Measurements from ENCODE around the gene VAV2. TPM values are rescaled to one million over a fixed set of nuclear protein-coding genes. Genes with fewer than 3 reads are reported as not detected.
A peak's percentile ranks its signal among the peaks of the same experiment; 100 is the strongest.

Gene VAV2
- total RNA-seq, 1 donor = 13.4 TPM

- TF ChIP-seq, protein P1, sequence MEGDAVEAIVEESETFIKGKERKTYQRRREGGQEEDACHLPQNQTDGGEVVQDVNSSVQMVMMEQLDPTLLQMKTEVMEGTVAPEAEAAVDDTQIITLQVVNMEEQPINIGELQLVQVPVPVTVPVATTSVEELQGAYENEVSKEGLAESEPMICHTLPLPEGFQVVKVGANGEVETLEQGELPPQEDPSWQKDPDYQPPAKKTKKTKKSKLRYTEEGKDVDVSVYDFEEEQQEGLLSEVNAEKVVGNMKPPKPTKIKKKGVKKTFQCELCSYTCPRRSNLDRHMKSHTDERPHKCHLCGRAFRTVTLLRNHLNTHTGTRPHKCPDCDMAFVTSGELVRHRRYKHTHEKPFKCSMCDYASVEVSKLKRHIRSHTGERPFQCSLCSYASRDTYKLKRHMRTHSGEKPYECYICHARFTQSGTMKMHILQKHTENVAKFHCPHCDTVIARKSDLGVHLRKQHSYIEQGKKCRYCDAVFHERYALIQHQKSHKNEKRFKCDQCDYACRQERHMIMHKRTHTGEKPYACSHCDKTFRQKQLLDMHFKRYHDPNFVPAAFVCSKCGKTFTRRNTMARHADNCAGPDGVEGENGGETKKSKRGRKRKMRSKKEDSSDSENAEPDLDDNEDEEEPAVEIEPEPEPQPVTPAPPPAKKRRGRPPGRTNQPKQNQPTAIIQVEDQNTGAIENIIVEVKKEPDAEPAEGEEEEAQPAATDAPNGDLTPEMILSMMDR (IDR thresholded peaks at IDR 0.05; ENCODE audit: insufficient read depth, low read depth, low read length) = no peak
- H3K4me3 ChIP-seq (ENCODE audit: low read depth, low read length) = no peak overlapping the region
Observed at GRCh38 chr9:133842174-133842573, 149.9 kb downstream of the VAV2 start.

GRCh38 chr9:133841167-133841812 is 150.8 kb downstream of the VAV2 start:
- H3K4me3 ChIP-seq (ENCODE audit: low read depth, low read length) = no peak overlapping the region
- TF ChIP-seq, protein P1 (IDR thresholded peaks at IDR 0.05; ENCODE audit: insufficient read depth, low read depth, low read length) = no peak
- no peak for DNase-seq (ENCODE audit: low read depth)

More at GRCh38 chr9:133842174-133842573, 149.9 kb downstream of the VAV2 start:
- no peak for DNase-seq (ENCODE audit: low read depth)

- DNase-seq (ENCODE audit: low read depth) = peak; percentile 81
- H3K4me3 ChIP-seq (ENCODE audit: low read depth, low read length) = no peak overlapping the region
- TF ChIP-seq, protein P1 (IDR thresholded peaks at IDR 0.05; ENCODE audit: insufficient read depth, low read depth, low read length) = no peak
Observed at GRCh38 chr9:133839822-133840329, 152.2 kb downstream of the VAV2 start.

DNA sequence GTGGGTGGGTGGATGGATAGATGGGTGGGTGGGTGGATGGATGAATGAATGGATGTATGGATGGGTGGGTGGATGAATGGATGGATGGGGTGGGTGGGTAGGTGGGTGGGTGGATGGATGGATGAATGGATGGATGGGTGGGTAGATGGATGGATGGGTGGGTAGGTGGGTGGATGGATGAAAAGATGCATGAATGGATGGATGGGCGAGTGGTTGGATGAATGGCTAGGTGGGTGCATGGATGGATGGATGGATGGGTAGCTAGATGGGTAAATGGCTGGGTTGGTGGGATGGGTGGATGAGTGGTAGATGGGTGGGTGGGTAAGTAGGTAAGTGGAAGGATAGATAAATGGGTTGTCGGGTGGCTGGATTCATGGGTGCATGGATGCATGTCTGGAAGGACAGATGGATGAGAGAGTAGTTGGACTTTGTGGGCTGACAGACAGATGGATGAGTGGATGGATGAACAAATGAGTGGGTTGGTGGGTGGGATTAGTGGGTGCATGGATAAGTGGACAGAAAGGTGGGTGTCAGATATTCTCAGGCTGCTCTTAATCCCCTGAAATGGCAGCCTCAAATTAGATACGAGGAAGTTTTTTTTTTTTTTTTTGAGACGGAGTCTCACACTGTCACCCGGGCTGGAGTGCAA is 153.1 kb downstream of the VAV2 start:
- TF ChIP-seq, protein P1 (IDR thresholded peaks at IDR 0.05; ENCODE audit: insufficient read depth, low read depth, low read length) = no peak
- no peak overlapping the region for H3K4me3 ChIP-seq (ENCODE audit: low read depth, low read length)
- DNase-seq (ENCODE audit: low read depth) = no peak

- no peak overlapping the region for H3K4me3 ChIP-seq (ENCODE audit: low read depth, low read length)
- TF ChIP-seq, protein P1 (IDR thresholded peaks at IDR 0.05; ENCODE audit: insufficient read depth, low read depth, low read length) = no peak
- DNase-seq (ENCODE audit: low read depth) = no peak
Observed at GRCh38 chr9:133837627-133838597, 154.2 kb downstream of the VAV2 start.

GRCh38 chr9:133836818-133837217 is 155.3 kb downstream of the VAV2 start:
- H3K4me3 ChIP-seq (ENCODE audit: low read depth, low read length) = no peak overlapping the region
- DNase-seq (ENCODE audit: low read depth) = no peak
- TF ChIP-seq, protein P1 (IDR thresholded peaks at IDR 0.05; ENCODE audit: insufficient read depth, low read depth, low read length) = no peak

All from fibroblast of villous mesenchyme (primary cell).